Lung (tissue), 13 donors: ENCODE results near the gene LILRA2. TPM values are rescaled to one million over a fixed set of nuclear protein-coding genes. Genes with fewer than 3 reads are reported as not detected.
A peak's percentile ranks its signal among the peaks of the same experiment; 100 is the strongest.
"Not testable (repeated sequence)": the region's sequence is repeated elsewhere in the genome, so short reads cannot be mapped to it uniquely, and the experiment has no call there.

Source experiments
- ATAC-seq: fragments of 200-7000 bp; cut with Tn5 transposase; one replicate; pipeline ENCODE4 v1.9.1; 2020; ENCODE audit warnings: moderate number of reproducible peaks; ENCODE audit not compliant: insufficient read depth, low FRiP score
- DNase-seq, 3 donors: peaks; one replicate each; pipeline ENCODE4 v3.0.0-alpha.2; 2013 to 2017
- H3K27ac ChIP-seq, 2 donors: one replicate each; pipeline ENCODE4 v1.5.1; 2013; ENCODE audit warnings: mild to moderate bottlenecking in 2 of 2, moderate library complexity in 2 of 2, control low read depth in 1 of 2, inconsistent platforms in 1 of 2, low read depth in 1 of 2, low read length in 1 of 2
- H3K27me3 ChIP-seq, 3 donors: one replicate each; pipeline ENCODE4 v1.5.1; 2013; ENCODE audit warnings: low read length in 2 of 3; ENCODE audit not compliant: control insufficient read depth in 3 of 3, insufficient read depth in 3 of 3
- H3K36me3 ChIP-seq, 4 donors: one replicate each; pipeline ENCODE4 v1.5.1; 2013; ENCODE audit warnings: low read length in 4 of 4, mild to moderate bottlenecking in 1 of 4, moderate library complexity in 1 of 4; ENCODE audit not compliant: control insufficient read depth in 4 of 4, insufficient read depth in 4 of 4
- H3K4me1 ChIP-seq, 5 donors: one replicate each; pipeline ENCODE4 v1.5.1; 2013; ENCODE audit warnings: low read length in 5 of 5, mild to moderate bottlenecking in 2 of 5, moderate library complexity in 1 of 5; ENCODE audit not compliant: control insufficient read depth in 5 of 5, insufficient read depth in 5 of 5
- H3K4me3 ChIP-seq: one replicate; pipeline ENCODE4 v1.5.1; 2013; ENCODE audit warnings: mild to moderate bottlenecking, control low read depth, moderate library complexity
- H3K9ac ChIP-seq, 2 donors: one replicate each; pipeline ENCODE4 v1.5.1; 2013; ENCODE audit warnings: low read length in 2 of 2, control low read depth in 1 of 2; ENCODE audit not compliant: insufficient read depth in 1 of 2
- H3K9me3 ChIP-seq, 4 donors: one replicate each; pipeline ENCODE4 v1.5.1; 2013; ENCODE audit warnings: low read length in 3 of 4, mild to moderate bottlenecking in 1 of 4, moderate library complexity in 1 of 4; ENCODE audit not compliant: control insufficient read depth in 4 of 4, insufficient read depth in 3 of 4
- WGBS, 2 donors: extraction: QIAGEN DNeasy Blood & Tissue Kit; methylation state at CpG; one replicate each; pipeline ENCODE4 v1.1.7; 2013; 5-methylcytosine and 5-hydroxymethylcytosine counted together
- polyA plus RNA-seq, 2 donors: library from polyadenylated mRNA; stranded (reverse); fragments of 200-250 nt; gene quantifications; one replicate each; pipeline ENCODE4 v1.2.1, GENCODE V29; 2013
- small RNA-seq: library from RNA; depleted of rRNA; stranded (forward); fragments of <200 nt; gene quantifications from one replicate; pipeline ENCODE3, GENCODE V24; 2014; ENCODE audit warnings: low replicate concordance
- total RNA-seq, 2 donors: library from RNA; depleted of rRNA in 1 of 2; stranded (reverse); fragments of >200 nt in 1 of 2; gene quantifications; one replicate each; pipeline ENCODE4 v1.2.1, GENCODE V29; 2014 to 2021
- TF ChIP-seq, protein P1 (sequence below): IDR thresholded peaks from 2 replicates; pipeline ENCODE4 v1.5.1; 2012; ENCODE audit warnings: mild to moderate bottlenecking; ENCODE audit errors: control extremely low read depth, extremely low read depth
- donor health status: control.
- donor health status: control.
- donor health status: Bipolar disorder and iron deficiency.
- donor health status: healthy.
- donor health status: DM: yes; HTN: yes; CAD: no.

Gene LILRA2
- total and polyA plus RNA-seq, 4 donors: 1.2 to 51.6 (median 9.0) TPM

DNA sequence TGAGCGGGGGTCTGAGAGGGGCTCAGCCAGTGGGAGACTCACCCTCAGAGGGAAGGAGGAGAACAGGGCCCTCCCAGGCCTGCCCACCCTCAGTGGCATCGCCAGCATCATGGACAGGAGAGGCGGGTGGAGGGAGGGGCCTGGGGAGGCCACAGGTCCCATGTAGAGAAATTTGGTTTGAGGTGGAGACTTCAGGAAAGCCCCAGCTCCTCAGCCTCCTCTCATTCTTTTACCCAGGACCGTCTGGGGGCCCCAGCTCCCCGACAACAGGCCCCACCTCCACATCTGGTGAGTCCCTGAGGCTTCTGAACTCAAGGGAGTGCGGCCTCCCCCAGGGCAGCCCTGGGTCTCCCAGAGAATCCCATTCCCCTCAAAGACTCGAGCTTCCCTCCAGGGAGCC lies 59.8 kb downstream of the LILRA2 start:
- Histone ChIP-seq H3K4me3 (no peak overlapping the region), H3K9ac (no peak overlapping the region), H3K36me3 (no peaks in the 10 kb centered on the region), H3K9me3 (no peaks in the 10 kb centered on the region), H3K27me3 (no peaks in the 10 kb centered on the region), H3K27ac (no peak overlapping the region), H3K4me1 (peaks cover 0 to 3% (median 0%) of the 10 kb centered on the region in 5 donors)
- WGBS, 2 donors: 80 to 90% methylated on average over 6 to 7 of the region's 7 CpGs
- DNase-seq (no peak), ATAC-seq (no peak)
- TF ChIP-seq, protein P1, sequence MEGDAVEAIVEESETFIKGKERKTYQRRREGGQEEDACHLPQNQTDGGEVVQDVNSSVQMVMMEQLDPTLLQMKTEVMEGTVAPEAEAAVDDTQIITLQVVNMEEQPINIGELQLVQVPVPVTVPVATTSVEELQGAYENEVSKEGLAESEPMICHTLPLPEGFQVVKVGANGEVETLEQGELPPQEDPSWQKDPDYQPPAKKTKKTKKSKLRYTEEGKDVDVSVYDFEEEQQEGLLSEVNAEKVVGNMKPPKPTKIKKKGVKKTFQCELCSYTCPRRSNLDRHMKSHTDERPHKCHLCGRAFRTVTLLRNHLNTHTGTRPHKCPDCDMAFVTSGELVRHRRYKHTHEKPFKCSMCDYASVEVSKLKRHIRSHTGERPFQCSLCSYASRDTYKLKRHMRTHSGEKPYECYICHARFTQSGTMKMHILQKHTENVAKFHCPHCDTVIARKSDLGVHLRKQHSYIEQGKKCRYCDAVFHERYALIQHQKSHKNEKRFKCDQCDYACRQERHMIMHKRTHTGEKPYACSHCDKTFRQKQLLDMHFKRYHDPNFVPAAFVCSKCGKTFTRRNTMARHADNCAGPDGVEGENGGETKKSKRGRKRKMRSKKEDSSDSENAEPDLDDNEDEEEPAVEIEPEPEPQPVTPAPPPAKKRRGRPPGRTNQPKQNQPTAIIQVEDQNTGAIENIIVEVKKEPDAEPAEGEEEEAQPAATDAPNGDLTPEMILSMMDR: no peak

DNA sequence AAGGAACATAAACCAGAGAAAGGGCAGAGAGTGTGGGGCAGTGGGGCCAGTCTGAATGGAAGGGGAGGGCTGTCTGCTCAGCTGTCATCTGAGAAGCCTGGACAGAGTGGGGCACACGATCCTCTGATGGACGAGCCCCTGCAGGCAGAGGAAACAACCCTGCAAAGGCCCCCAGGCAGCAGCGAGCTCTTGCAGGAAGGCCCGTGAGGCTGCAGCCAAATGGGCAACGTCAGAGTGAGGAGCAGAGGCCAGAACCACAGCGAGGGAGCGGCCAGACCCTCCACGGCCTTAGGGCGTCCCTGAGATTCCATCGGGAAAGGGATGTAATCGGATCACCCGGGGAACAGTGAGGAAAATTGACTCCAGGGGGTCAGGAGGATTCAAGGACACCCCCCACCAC lies 62.5 kb downstream of the LILRA2 start:
- H3K36me3 ChIP-seq, ATAC-seq, H3K27me3 ChIP-seq, H3K4me1 ChIP-seq, H3K27ac ChIP-seq, H3K4me3 ChIP-seq, H3K9me3 ChIP-seq, H3K9ac ChIP-seq: not testable (repeated sequence)
- 32 to 44% methylated on average over 10 to 12 of the region's 12 CpGs for WGBS, 2 donors
- DNase-seq: peak in 1 of 3 donors; percentile 7

DNA sequence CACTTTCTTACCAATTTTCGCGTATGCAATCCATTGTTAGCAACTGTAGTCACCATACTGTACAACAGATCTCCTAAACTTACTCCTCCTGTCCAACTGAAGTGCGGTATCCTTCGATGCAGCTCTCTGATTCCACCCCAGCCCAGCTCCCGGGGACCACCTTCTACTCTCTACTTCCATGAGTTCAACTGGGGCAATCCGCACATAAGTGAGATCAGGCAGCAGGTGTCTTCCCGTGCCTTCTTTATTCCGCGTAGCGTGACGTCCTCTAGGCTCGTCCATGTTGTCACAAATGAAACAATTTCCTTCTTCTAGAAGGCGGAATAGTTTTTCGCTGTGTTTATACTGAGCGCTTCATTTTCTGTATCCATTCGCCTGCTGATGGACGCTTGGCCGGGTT lies 65.1 kb downstream of the LILRA2 start:
- H3K27ac ChIP-seq: no peak overlapping the region
- ATAC-seq (no peak), DNase-seq (no peak)
- no peaks in the 10 kb centered on the region for H3K36me3 ChIP-seq
- TF ChIP-seq, protein P1: no peak
- 87 to 96% methylated on average over 18 of the region's 18 CpGs for WGBS, 2 donors
- H3K4me3 ChIP-seq: no peak overlapping the region
- no peaks in the 10 kb centered on the region for H3K4me1 ChIP-seq
- H3K9me3 ChIP-seq: peaks cover 0 to 3% (median 0%) of the 10 kb centered on the region in 4 donors
- H3K9ac ChIP-seq: no peak overlapping the region
- no peaks in the 10 kb centered on the region for H3K27me3 ChIP-seq

Small RNAs within 50 kb of the gene (small RNA-seq; reads per million reads assigned to genes)
- gene AC245036.2: not detected

Other genes starting within 250 kb of the LILRA2 start
- 1 to 10 TPM in 1 of 2 donors, under 1 TPM in 1; 0.60 to 1.4 TPM for gene LILRA4, start 234.6 kb upstream of the LILRA2 start, total RNA-seq
- gene LILRA4, start 234.6 kb upstream of the LILRA2 start, polyA plus RNA-seq: under 1 TPM; 0.08 to 0.46 TPM
- gene LAIR1, start 208.9 kb upstream of the LILRA2 start, total RNA-seq: 100 to 1,000 TPM in 1 of 2 donors, 10 to 100 TPM in 1; 27.4 to 123 TPM
- gene LAIR1, start 208.9 kb upstream of the LILRA2 start, polyA plus RNA-seq: 100 to 1,000 TPM in 1 of 2 donors, 10 to 100 TPM in 1; 31.6 to 253 TPM
- under 1 TPM; 0.18 to 0.46 TPM for gene TTYH1, start 158.3 kb upstream of the LILRA2 start, total RNA-seq
- gene TTYH1, start 158.3 kb upstream of the LILRA2 start, polyA plus RNA-seq: under 1 TPM in 1 of 2 donors, not detected in 1; 0.05 TPM
- 100 to 1,000 TPM in 1 of 2 donors, 10 to 100 TPM in 1; 75.1 to 199 TPM for gene LENG8, start 124.6 kb upstream of the LILRA2 start, total RNA-seq
- 100 to 1,000 TPM in 1 of 2 donors, 10 to 100 TPM in 1; 86.4 to 139 TPM for gene LENG8, start 124.6 kb upstream of the LILRA2 start, polyA plus RNA-seq
- gene LENG9, start 110.0 kb upstream of the LILRA2 start, total RNA-seq: 10 to 100 TPM in 1 of 2 donors, 1 to 10 TPM in 1; 1.8 to 13.8 TPM
- 10 to 100 TPM in 1 of 2 donors, 1 to 10 TPM in 1; 4.6 to 11.9 TPM for gene LENG9, start 110.0 kb upstream of the LILRA2 start, polyA plus RNA-seq
- 10 to 100 TPM; 24.9 to 25.7 TPM for gene CDC42EP5, start 100.5 kb upstream of the LILRA2 start, total RNA-seq
- 10 to 100 TPM; 15.8 to 17.8 TPM for gene CDC42EP5, start 100.5 kb upstream of the LILRA2 start, polyA plus RNA-seq
- not detected for gene LAIR2, start 71.0 kb upstream of the LILRA2 start, total RNA-seq
- gene LAIR2, start 71.0 kb upstream of the LILRA2 start, polyA plus RNA-seq: 1 to 10 TPM in 1 of 2 donors, not detected in 1; 1.7 TPM
- 1 to 10 TPM; 2.1 to 8.3 TPM for gene LILRA1, start 19.8 kb downstream of the LILRA2 start, total RNA-seq
- gene LILRA1, start 19.8 kb downstream of the LILRA2 start, polyA plus RNA-seq: 10 to 100 TPM in 1 of 2 donors, 1 to 10 TPM in 1; 1.2 to 21.3 TPM
- gene LILRB1, start 56.7 kb downstream of the LILRA2 start, total RNA-seq: 10 to 100 TPM in 1 of 2 donors, 1 to 10 TPM in 1; 5.1 to 33.3 TPM
- gene LILRB1, start 56.7 kb downstream of the LILRA2 start, polyA plus RNA-seq: 10 to 100 TPM in 1 of 2 donors, 1 to 10 TPM in 1; 8.1 to 90.5 TPM
- 10 to 100 TPM in 1 of 2 donors, 1 to 10 TPM in 1; 8.0 to 29.3 TPM for gene LILRB4, start 89.2 kb downstream of the LILRA2 start, total RNA-seq
- 100 to 1,000 TPM in 1 of 2 donors, 1 to 10 TPM in 1; 8.7 to 153 TPM for gene LILRB4, start 89.2 kb downstream of the LILRA2 start, polyA plus RNA-seq
- not detected for gene KIR3DL3, start 150.7 kb downstream of the LILRA2 start, total RNA-seq
- gene KIR3DL3, start 150.7 kb downstream of the LILRA2 start, polyA plus RNA-seq: not detected
- under 1 TPM in 1 of 2 donors, not detected in 1; 0.15 TPM for gene KIR2DL3, start 164.7 kb downstream of the LILRA2 start, total RNA-seq
- under 1 TPM; 0.11 to 0.14 TPM for gene KIR2DL3, start 164.7 kb downstream of the LILRA2 start, polyA plus RNA-seq
- gene KIR2DL1, start 196.0 kb downstream of the LILRA2 start, total RNA-seq: under 1 TPM in 1 of 2 donors, not detected in 1; 0.46 TPM
- under 1 TPM; 0.14 to 0.16 TPM for gene KIR2DL1, start 196.0 kb downstream of the LILRA2 start, polyA plus RNA-seq
- gene KIR2DL4, start 229.8 kb downstream of the LILRA2 start, total RNA-seq: under 1 TPM in 1 of 2 donors, not detected in 1; 0.77 TPM
- under 1 TPM; 0.10 to 0.63 TPM for gene KIR2DL4, start 229.8 kb downstream of the LILRA2 start, polyA plus RNA-seq
- under 1 TPM in 1 of 2 donors, not detected in 1; 0.64 TPM for gene KIR3DL1, start 242.7 kb downstream of the LILRA2 start, total RNA-seq
- gene KIR3DL1, start 242.7 kb downstream of the LILRA2 start, polyA plus RNA-seq: under 1 TPM; 0.16 to 0.18 TPM